ENCODE measurements around the gene SSTR3. TPM values are rescaled to one million over a fixed set of nuclear protein-coding genes. Genes with fewer than 3 reads are reported as not detected.

The SSTR3 gene
- total RNA-seq, 1 donor from 2014 or later = 0.09 TPM

DNA sequence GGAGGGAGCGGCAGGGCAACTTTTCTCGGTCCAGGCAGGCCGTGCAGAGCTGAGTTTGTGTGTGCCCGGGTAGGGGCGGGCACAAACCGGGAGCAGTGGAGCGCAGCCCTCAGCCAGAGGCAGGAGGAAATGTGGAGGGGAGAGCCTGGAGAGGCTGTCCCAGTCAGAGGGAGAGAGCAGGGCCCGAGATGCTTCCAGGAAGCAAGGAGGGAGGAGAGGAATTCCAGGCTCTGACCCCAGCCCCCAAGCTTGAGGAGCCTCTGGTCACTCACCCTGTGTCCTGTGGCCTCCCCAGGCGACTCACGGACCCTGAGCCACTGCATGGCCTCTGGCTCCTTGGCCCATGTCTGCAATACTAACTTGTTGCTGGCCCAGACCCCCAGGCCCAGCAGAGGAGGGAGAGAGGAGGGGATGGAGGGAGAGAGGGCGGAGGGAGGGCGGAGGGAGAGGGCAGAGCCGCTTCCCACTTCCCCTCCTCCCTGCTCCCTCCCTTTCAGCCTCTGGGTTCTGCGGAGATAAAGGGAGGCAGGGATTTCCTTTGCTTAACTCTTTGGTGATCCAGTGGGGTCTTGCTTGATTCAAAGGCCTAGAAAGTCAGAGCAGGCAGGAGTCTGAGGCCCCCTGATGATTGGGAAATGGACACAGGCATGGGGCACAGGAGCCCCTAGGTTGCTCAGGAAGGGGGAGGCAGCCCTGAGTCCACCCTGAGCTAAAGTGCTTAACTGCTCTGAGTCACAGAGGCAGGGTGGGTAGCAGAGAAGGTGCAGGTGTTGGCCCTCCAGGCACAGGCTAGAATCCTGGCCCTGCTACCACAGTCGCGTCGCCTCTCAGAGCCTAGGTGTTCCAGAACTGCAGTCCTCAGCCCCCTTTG, 24.2 kb downstream of the SSTR3 start, which contains the start of gene C1QTNF6:
C1QTNF6 (minus strand) TSS at position 357 of the 871 bp plus-strand sequence; CDS start at position 323, 34 bp downstream.
- no peaks in the 10 kb centered on the region for H3K27me3 Mint-ChIP-seq (ENCODE audit: low read depth)
- no peaks in the 10 kb centered on the region for H3K9me3 Mint-ChIP-seq
- H3K4me1 Mint-ChIP-seq = peaks cover 31% of the 10 kb centered on the region
- H3K36me3 Mint-ChIP-seq (ENCODE audit: low read depth) = peaks cover 11% of the 10 kb centered on the region
- H3K4me3 Mint-ChIP-seq = peak within 1 kb of the TSS; percentile 82
- DNase-seq (ENCODE audit: low read depth, low spot score) = peak; percentile 44
- peak within 1 kb of the TSS; percentile 91 for H3K27ac Mint-ChIP-seq (ENCODE audit: unreplicated experiment)
- TF ChIP-seq, protein P1, sequence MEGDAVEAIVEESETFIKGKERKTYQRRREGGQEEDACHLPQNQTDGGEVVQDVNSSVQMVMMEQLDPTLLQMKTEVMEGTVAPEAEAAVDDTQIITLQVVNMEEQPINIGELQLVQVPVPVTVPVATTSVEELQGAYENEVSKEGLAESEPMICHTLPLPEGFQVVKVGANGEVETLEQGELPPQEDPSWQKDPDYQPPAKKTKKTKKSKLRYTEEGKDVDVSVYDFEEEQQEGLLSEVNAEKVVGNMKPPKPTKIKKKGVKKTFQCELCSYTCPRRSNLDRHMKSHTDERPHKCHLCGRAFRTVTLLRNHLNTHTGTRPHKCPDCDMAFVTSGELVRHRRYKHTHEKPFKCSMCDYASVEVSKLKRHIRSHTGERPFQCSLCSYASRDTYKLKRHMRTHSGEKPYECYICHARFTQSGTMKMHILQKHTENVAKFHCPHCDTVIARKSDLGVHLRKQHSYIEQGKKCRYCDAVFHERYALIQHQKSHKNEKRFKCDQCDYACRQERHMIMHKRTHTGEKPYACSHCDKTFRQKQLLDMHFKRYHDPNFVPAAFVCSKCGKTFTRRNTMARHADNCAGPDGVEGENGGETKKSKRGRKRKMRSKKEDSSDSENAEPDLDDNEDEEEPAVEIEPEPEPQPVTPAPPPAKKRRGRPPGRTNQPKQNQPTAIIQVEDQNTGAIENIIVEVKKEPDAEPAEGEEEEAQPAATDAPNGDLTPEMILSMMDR (conservative IDR thresholded peaks at IDR 0.05) = no peak

DNA sequence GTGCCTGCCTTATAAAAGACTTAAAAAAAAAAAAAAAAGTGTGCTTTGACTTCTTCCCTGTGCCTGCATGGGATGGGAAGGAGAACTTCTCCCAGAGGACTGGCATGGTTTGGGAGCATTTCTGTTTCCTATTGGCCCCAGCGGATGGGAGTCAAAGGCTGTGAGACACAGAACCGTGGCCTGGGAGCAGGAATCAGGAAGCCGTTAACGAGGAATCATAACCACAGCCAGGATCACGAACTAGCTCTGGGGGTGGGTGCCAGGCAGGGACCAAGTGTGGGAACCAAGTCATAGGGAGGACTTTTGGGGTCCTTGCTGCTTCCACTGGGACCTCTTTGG, 24.8 kb downstream of the SSTR3 start:
- no peak for DNase-seq (ENCODE audit: low read depth, low spot score)
- Mint-ChIP-seq H3K9me3 (no peaks in the 10 kb centered on the region), H3K4me3 (peak overlapping the region; percentile 82), H3K4me1 (peaks cover 31% of the 10 kb centered on the region), H3K27ac (ENCODE audit: unreplicated experiment) (peak overlapping the region; percentile 91), H3K27me3 (ENCODE audit: low read depth) (no peaks in the 10 kb centered on the region), H3K36me3 (ENCODE audit: low read depth) (peaks cover 8% of the 10 kb centered on the region)
- TF ChIP-seq, protein P1 (conservative IDR thresholded peaks at IDR 0.05) = no peak

- DNase-seq (ENCODE audit: low read depth, low spot score) = no peak
- H3K27me3 Mint-ChIP-seq (ENCODE audit: low read depth) = no peaks in the 10 kb centered on the region
- H3K9me3 Mint-ChIP-seq = no peaks in the 10 kb centered on the region
- peak overlapping the region; percentile 82 for H3K4me3 Mint-ChIP-seq
- TF ChIP-seq, protein P1 (conservative IDR thresholded peaks at IDR 0.05) = no peak
- H3K4me1 Mint-ChIP-seq = peaks cover 31% of the 10 kb centered on the region
- peaks cover 6% of the 10 kb centered on the region for H3K36me3 Mint-ChIP-seq (ENCODE audit: low read depth)
- H3K27ac Mint-ChIP-seq (ENCODE audit: unreplicated experiment) = no peak overlapping the region
Measured at GRCh38 chr22:37186997-37187522, 25.2 kb downstream of the SSTR3 start.

- DNase-seq (ENCODE audit: low read depth, low spot score) = no peak
- Mint-ChIP-seq H3K36me3 (ENCODE audit: low read depth) (peaks cover 6% of the 10 kb centered on the region), H3K27ac (ENCODE audit: unreplicated experiment) (peak overlapping the region; percentile 53), H3K4me3 (peak overlapping the region; percentile 82), H3K9me3 (no peaks in the 10 kb centered on the region), H3K27me3 (ENCODE audit: low read depth) (no peaks in the 10 kb centered on the region), H3K4me1 (peaks cover 31% of the 10 kb centered on the region)
- TF ChIP-seq, protein P1 (conservative IDR thresholded peaks at IDR 0.05) = no peak
Measured at GRCh38 chr22:37186228-37186996, 25.9 kb downstream of the SSTR3 start.

DNA sequence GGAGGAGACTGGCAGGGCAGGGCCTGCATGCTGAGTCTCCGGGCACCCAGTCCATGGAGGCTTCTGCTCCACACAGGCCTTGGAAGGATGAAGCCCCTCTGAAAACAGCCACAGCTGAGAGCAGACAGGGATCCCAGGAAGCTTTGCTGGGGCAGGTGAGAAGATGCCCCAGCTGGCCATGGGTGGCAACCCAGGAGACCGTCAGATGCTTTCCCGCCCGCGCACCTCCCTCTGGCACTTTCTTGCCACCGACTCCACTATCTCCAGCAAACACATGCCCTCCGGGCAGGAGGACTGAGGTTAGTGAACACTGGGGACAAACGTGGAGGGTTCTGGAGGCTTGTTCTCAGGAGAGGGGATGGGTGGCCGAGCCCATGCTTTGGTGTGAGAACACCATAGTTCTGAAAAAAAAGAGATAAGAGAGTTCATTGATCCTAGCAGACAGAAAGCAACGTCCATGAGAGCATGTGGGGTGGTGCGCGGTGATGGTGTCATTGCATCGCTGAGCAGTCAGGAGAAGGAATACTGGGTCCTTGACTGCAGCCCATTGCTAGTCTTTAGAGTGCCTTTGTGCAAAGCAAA, 26.5 kb downstream of the SSTR3 start:
- DNase-seq (ENCODE audit: low read depth, low spot score) = no peak
- Mint-ChIP-seq H3K9me3 (no peaks in the 10 kb centered on the region), H3K36me3 (ENCODE audit: low read depth) (peaks cover 6% of the 10 kb centered on the region), H3K4me3 (peak overlapping the region; percentile 82), H3K27ac (ENCODE audit: unreplicated experiment) (peak overlapping the region; percentile 53), H3K27me3 (ENCODE audit: low read depth) (no peaks in the 10 kb centered on the region), H3K4me1 (peaks cover 31% of the 10 kb centered on the region)
- TF ChIP-seq, protein P1 (conservative IDR thresholded peaks at IDR 0.05) = no peak

All from neural crest cell (in vitro differentiated cells).